ENCODE data around the gene CEACAM7. TPM values are rescaled to one million over a fixed set of nuclear protein-coding genes. Genes with fewer than 3 reads are reported as not detected.

CEACAM7 gene
- total and polyA plus RNA-seq, 2 of the 13 experiments (the other 11 are each of a cell fraction or from before 2014, with no cell fraction given): not detected

DNA sequence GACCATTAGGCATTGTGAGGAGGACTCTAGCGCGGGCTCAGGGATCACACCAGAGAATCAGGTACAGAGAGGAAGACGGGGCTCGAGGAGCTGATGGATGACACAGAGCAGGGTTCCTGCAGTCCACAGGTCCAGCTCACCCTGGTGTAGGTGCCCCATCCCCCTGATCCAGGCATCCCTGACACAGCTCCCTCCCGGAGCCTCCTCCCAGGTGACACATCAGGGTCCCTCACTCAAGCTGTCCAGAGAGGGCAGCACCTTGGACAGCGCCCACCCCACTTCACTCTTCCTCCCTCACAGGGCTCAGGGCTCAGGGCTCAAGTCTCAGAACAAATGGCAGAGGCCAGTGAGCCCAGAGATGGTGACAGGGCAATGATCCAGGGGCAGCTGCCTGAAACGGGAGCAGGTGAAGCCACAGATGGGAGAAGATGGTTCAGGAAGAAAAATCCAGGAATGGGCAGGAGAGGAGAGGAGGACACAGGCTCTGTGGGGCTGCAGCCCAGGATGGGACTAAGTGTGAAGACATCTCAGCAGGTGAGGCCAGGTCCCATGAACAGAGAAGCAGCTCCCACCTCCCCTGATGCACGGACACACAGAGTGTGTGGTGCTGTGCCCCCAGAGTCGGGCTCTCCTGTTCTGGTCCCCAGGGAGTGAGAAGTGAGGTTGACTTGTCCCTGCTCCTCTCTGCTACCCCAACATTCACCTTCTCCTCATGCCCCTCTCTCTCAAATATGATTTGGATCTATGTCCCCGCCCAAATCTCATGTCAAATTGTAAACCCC is 17.5 kb upstream of the CEACAM7 start (continued):
- TF ChIP-seq ZSCAN30 (CRISPR knock-in tag; IDR thresholded peaks at IDR 0.05) (0 out of 2 replicates have a peak, but pooled peaks have one; percentile 38), ZNF263 (CRISPR knock-in tag; IDR thresholded peaks at IDR 0.05) (0 out of 2 replicates have a peak, but pooled peaks have one; percentile 34), SAP130 (CRISPR knock-in tag; IDR thresholded peaks at IDR 0.05; ENCODE audit: low read depth) (0 out of 2 replicates have a peak, but pooled peaks have one; percentile 14), ZNF792 (CRISPR knock-in tag; IDR thresholded peaks at IDR 0.05) (0 out of 2 replicates have a peak, but pooled peaks have one; percentile 65), BORCS8-MEF2B (CRISPR knock-in tag; IDR thresholded peaks at IDR 0.05) (peak; percentile 73), ZNF564 (CRISPR knock-in tag; IDR thresholded peaks at IDR 0.05) (0 out of 2 replicates have a peak, but pooled peaks have one; percentile 43), KDM4B (CRISPR knock-in tag; IDR thresholded peaks at IDR 0.05) (0 out of 2 replicates have a peak, but pooled peaks have one; percentile 27), HDAC2 (CRISPR knock-in tag; IDR thresholded peaks at IDR 0.05) (peak; percentile 33; the same call in 1 of the 2 replicates), ZNF558 (CRISPR knock-in tag; IDR thresholded peaks at IDR 0.05; ENCODE audit: borderline replicate concordance) (peak; percentile 40; the same call in 1 of the 2 replicates), TEAD2 (CRISPR knock-in tag; IDR thresholded peaks at IDR 0.05) (0 out of 2 replicates have a peak, but pooled peaks have one; percentile 39), EHMT2 (IDR thresholded peaks at IDR 0.05; ENCODE audit: borderline replicate concordance, low read depth, low read length) (peak; percentile 76; the same call in 1 of the 2 replicates)
- TF ChIP-seq, protein P1, sequence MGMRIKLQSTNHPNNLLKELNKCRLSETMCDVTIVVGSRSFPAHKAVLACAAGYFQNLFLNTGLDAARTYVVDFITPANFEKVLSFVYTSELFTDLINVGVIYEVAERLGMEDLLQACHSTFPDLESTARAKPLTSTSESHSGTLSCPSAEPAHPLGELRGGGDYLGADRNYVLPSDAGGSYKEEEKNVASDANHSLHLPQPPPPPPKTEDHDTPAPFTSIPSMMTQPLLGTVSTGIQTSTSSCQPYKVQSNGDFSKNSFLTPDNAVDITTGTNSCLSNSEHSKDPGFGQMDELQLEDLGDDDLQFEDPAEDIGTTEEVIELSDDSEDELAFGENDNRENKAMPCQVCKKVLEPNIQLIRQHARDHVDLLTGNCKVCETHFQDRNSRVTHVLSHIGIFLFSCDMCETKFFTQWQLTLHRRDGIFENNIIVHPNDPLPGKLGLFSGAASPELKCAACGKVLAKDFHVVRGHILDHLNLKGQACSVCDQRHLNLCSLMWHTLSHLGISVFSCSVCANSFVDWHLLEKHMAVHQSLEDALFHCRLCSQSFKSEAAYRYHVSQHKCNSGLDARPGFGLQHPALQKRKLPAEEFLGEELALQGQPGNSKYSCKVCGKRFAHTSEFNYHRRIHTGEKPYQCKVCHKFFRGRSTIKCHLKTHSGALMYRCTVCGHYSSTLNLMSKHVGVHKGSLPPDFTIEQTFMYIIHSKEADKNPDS (CRISPR knock-in tag; IDR thresholded peaks at IDR 0.05): no peak
- TF ChIP-seq, protein P2, sequence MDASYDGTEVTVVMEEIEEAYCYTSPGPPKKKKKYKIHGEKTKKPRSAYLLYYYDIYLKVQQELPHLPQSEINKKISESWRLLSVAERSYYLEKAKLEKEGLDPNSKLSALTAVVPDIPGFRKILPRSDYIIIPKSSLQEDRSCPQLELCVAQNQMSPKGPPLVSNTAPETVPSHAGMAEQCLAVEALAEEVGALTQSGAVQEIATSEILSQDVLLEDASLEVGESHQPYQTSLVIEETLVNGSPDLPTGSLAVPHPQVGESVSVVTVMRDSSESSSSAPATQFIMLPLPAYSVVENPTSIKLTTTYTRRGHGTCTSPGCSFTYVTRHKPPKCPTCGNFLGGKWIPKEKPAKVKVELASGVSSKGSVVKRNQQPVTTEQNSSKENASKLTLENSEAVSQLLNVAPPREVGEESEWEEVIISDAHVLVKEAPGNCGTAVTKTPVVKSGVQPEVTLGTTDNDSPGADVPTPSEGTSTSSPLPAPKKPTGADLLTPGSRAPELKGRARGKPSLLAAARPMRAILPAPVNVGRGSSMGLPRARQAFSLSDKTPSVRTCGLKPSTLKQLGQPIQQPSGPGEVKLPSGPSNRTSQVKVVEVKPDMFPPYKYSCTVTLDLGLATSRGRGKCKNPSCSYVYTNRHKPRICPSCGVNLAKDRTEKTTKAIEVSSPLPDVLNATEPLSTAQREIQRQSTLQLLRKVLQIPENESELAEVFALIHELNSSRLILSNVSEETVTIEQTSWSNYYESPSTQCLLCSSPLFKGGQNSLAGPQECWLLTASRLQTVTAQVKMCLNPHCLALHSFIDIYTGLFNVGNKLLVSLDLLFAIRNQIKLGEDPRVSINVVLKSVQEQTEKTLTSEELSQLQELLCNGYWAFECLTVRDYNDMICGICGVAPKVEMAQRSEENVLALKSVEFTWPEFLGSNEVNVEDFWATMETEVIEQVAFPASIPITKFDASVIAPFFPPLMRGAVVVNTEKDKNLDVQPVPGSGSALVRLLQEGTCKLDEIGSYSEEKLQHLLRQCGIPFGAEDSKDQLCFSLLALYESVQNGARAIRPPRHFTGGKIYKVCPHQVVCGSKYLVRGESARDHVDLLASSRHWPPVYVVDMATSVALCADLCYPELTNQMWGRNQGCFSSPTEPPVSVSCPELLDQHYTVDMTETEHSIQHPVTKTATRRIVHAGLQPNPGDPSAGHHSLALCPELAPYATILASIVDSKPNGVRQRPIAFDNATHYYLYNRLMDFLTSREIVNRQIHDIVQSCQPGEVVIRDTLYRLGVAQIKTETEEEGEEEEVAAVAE (CRISPR knock-in tag; IDR thresholded peaks at IDR 0.05; ENCODE audit: borderline replicate concordance): peak; percentile 73; the same call in 1 of the 2 replicates
- TF ChIP-seq, protein P3, sequence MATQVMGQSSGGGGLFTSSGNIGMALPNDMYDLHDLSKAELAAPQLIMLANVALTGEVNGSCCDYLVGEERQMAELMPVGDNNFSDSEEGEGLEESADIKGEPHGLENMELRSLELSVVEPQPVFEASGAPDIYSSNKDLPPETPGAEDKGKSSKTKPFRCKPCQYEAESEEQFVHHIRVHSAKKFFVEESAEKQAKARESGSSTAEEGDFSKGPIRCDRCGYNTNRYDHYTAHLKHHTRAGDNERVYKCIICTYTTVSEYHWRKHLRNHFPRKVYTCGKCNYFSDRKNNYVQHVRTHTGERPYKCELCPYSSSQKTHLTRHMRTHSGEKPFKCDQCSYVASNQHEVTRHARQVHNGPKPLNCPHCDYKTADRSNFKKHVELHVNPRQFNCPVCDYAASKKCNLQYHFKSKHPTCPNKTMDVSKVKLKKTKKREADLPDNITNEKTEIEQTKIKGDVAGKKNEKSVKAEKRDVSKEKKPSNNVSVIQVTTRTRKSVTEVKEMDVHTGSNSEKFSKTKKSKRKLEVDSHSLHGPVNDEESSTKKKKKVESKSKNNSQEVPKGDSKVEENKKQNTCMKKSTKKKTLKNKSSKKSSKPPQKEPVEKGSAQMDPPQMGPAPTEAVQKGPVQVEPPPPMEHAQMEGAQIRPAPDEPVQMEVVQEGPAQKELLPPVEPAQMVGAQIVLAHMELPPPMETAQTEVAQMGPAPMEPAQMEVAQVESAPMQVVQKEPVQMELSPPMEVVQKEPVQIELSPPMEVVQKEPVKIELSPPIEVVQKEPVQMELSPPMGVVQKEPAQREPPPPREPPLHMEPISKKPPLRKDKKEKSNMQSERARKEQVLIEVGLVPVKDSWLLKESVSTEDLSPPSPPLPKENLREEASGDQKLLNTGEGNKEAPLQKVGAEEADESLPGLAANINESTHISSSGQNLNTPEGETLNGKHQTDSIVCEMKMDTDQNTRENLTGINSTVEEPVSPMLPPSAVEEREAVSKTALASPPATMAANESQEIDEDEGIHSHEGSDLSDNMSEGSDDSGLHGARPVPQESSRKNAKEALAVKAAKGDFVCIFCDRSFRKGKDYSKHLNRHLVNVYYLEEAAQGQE (IDR thresholded peaks at IDR 0.05; ENCODE audit: borderline replicate concordance in 1 of 2, low read depth in 1 of 2, low read length in 2 of 2): peak; percentile 96 to 99
- TF ChIP-seq, protein P4, sequence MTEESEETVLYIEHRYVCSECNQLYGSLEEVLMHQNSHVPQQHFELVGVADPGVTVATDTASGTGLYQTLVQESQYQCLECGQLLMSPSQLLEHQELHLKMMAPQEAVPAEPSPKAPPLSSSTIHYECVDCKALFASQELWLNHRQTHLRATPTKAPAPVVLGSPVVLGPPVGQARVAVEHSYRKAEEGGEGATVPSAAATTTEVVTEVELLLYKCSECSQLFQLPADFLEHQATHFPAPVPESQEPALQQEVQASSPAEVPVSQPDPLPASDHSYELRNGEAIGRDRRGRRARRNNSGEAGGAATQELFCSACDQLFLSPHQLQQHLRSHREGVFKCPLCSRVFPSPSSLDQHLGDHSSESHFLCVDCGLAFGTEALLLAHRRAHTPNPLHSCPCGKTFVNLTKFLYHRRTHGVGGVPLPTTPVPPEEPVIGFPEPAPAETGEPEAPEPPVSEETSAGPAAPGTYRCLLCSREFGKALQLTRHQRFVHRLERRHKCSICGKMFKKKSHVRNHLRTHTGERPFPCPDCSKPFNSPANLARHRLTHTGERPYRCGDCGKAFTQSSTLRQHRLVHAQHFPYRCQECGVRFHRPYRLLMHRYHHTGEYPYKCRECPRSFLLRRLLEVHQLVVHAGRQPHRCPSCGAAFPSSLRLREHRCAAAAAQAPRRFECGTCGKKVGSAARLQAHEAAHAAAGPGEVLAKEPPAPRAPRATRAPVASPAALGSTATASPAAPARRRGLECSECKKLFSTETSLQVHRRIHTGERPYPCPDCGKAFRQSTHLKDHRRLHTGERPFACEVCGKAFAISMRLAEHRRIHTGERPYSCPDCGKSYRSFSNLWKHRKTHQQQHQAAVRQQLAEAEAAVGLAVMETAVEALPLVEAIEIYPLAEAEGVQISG (CRISPR knock-in tag; IDR thresholded peaks at IDR 0.05): 0 out of 2 replicates have a peak, but pooled peaks have one; percentile 47

Measured in HepG2 (cell line).